Muscle of leg (tissue), 11 donors: Measurements from ENCODE around the gene CHST11. TPM values are rescaled to one million over a fixed set of nuclear protein-coding genes. Genes with fewer than 3 reads are reported as not detected.

Experiments used
- DNase-seq: peaks from one replicate; pipeline ENCODE4 v3.0.0; 2013
- H3K27ac ChIP-seq: one replicate; pipeline ENCODE4 v1.5.1; 2013; ENCODE audit warnings: mild to moderate bottlenecking, low read length, control low read depth
- H3K27me3 ChIP-seq: one replicate; pipeline ENCODE4 v1.6.1; 2013; ENCODE audit warnings: low read length; ENCODE audit not compliant: control insufficient read depth, insufficient read depth
- H3K36me3 ChIP-seq: one replicate; pipeline ENCODE4 v1.6.1; 2013; ENCODE audit warnings: low read length; ENCODE audit not compliant: control insufficient read depth, insufficient read depth
- H3K4me1 ChIP-seq: one replicate; pipeline ENCODE4 v1.6.1; 2013; ENCODE audit warnings: low read length; ENCODE audit not compliant: control insufficient read depth, insufficient read depth
- H3K4me3 ChIP-seq: one replicate; pipeline ENCODE4 v1.5.1; 2013; ENCODE audit warnings: low read length, control low read depth
- H3K9me3 ChIP-seq: replicated peaks from 2 replicates; pipeline ENCODE4 v1.6.1; 2013; ENCODE audit warnings: low read depth, low read length; ENCODE audit not compliant: control insufficient read depth
- WGBS: methylation state at CpG from one replicate; pipeline ENCODE4 v1.1.5; 2013; ENCODE audit warnings: missing lambda C conversion rate; ENCODE audit not compliant: insufficient coverage; 5-methylcytosine and 5-hydroxymethylcytosine counted together
- polyA plus RNA-seq, 8 donors: library from polyadenylated mRNA; unstranded; fragments of 120-200 nt; gene quantifications; one replicate each; pipeline versions ENCODE4 v1.2.1 to v1.2.3, GENCODE V29; 2013; ENCODE audit warnings: inconsistent platforms in 1 of 8, low replicate concordance in 1 of 8; ENCODE audit not compliant: insufficient read length in 8 of 8, insufficient read depth in 1 of 8
- total RNA-seq: library from RNA; stranded (reverse); fragments of 120-200 nt; gene quantifications from one replicate; pipeline ENCODE4 v1.2.4, GENCODE V29; 2013

CHST11 gene
- total and polyA plus RNA-seq, 9 donors, result 1.1 to 3.9 (median 2.3) TPM

- H3K27me3 ChIP-seq, result no peaks in the 10 kb centered on the region
- H3K4me1 ChIP-seq, result peaks cover 8% of the 10 kb centered on the region
- H3K4me3 ChIP-seq, result no peak overlapping the region
- no peak overlapping the region for H3K27ac ChIP-seq
- WGBS, result no CpG with 5 or more reads among the region's 1 CpG
- no peaks in the 10 kb centered on the region for H3K9me3 ChIP-seq
- DNase-seq, result peak; percentile 91
- no peaks in the 10 kb centered on the region for H3K36me3 ChIP-seq
These were observed 228.1 kb downstream of the CHST11 start for GRCh38 chr12:104684884-104685283.

- 20% methylated on average over 1 of the region's 2 CpGs for WGBS
- no peak for DNase-seq
- peaks cover 6% of the 10 kb centered on the region for H3K4me1 ChIP-seq
These were observed 228.6 kb downstream of the CHST11 start for GRCh38 chr12:104685366-104685765.

GRCh38 chr12:104686196-104686595 is 229.4 kb downstream of the CHST11 start:
- Histone ChIP-seq H3K36me3 (no peaks in the 10 kb centered on the region), H3K4me1 (peaks cover 6% of the 10 kb centered on the region), H3K9me3 (no peaks in the 10 kb centered on the region), H3K4me3 (no peak overlapping the region), H3K27ac (no peak overlapping the region), H3K27me3 (no peaks in the 10 kb centered on the region)
- peak; percentile 57 for DNase-seq
- WGBS, result 100% methylated on average over 1 of the region's 3 CpGs

More at GRCh38 chr12:104685366-104685765, 228.6 kb downstream of the CHST11 start:
- Histone ChIP-seq H3K27me3 (no peaks in the 10 kb centered on the region), H3K4me3 (no peak overlapping the region), H3K9me3 (no peaks in the 10 kb centered on the region), H3K36me3 (no peaks in the 10 kb centered on the region), H3K27ac (no peak overlapping the region)

- H3K36me3 ChIP-seq, result no peaks in the 10 kb centered on the region
- no peak overlapping the region for H3K4me3 ChIP-seq
- H3K9me3 ChIP-seq, result peaks cover under 1% of the 10 kb centered on the region
- no peaks in the 10 kb centered on the region for H3K27me3 ChIP-seq
- H3K4me1 ChIP-seq, result peaks cover 6% of the 10 kb centered on the region
- WGBS, result 88% methylated on average over 7 of the region's 11 CpGs
- DNase-seq, result no peak
- H3K27ac ChIP-seq, result no peak overlapping the region
These were observed 231.2 kb downstream of the CHST11 start for GRCh38 chr12:104687823-104688573.

GRCh38 chr12:104689635-104690034 is 232.9 kb downstream of the CHST11 start:
- 62% methylated on average over 2 of the region's 4 CpGs for WGBS
- no peaks in the 10 kb centered on the region for H3K36me3 ChIP-seq
- H3K9me3 ChIP-seq, result peaks cover 3% of the 10 kb centered on the region
- DNase-seq, result no peak
- H3K27ac ChIP-seq, result no peak overlapping the region
- H3K4me1 ChIP-seq, result peaks cover 6% of the 10 kb centered on the region
- no peaks in the 10 kb centered on the region for H3K27me3 ChIP-seq
- no peak overlapping the region for H3K4me3 ChIP-seq

GRCh38 chr12:104691721-104692556 is 235.2 kb downstream of the CHST11 start:
- H3K4me1 ChIP-seq, result peaks cover 7% of the 10 kb centered on the region

GRCh38 chr12:104692557-104693218 is 235.9 kb downstream of the CHST11 start:
- Histone ChIP-seq H3K4me1 (peaks cover 9% of the 10 kb centered on the region), H3K27ac (no peak overlapping the region), H3K36me3 (no peaks in the 10 kb centered on the region), H3K4me3 (no peak overlapping the region), H3K27me3 (no peaks in the 10 kb centered on the region), H3K9me3 (peaks cover 3% of the 10 kb centered on the region)
- 42% methylated on average over 2 of the region's 4 CpGs for WGBS
- no peak for DNase-seq

More at GRCh38 chr12:104691721-104692556, 235.2 kb downstream of the CHST11 start:
- WGBS, result 80% methylated on average over 15 of the region's 19 CpGs
- Histone ChIP-seq H3K36me3 (no peaks in the 10 kb centered on the region), H3K27ac (no peak overlapping the region), H3K9me3 (peaks cover 3% of the 10 kb centered on the region), H3K4me3 (no peak overlapping the region), H3K27me3 (no peaks in the 10 kb centered on the region)
- no peak for DNase-seq

GRCh38 chr12:104693493-104693892 is 236.7 kb downstream of the CHST11 start:
- Histone ChIP-seq H3K4me1 (peaks cover 9% of the 10 kb centered on the region), H3K36me3 (no peaks in the 10 kb centered on the region), H3K27me3 (no peaks in the 10 kb centered on the region), H3K4me3 (no peak overlapping the region), H3K9me3 (peaks cover 3% of the 10 kb centered on the region), H3K27ac (no peak overlapping the region)
- DNase-seq, result no peak
- 100% methylated on average over 1 of the region's 3 CpGs for WGBS

- Histone ChIP-seq H3K4me1 (peaks cover 9% of the 10 kb centered on the region), H3K27me3 (no peaks in the 10 kb centered on the region), H3K36me3 (no peaks in the 10 kb centered on the region), H3K27ac (no peak overlapping the region), H3K4me3 (no peak overlapping the region), H3K9me3 (peaks cover 3% of the 10 kb centered on the region)
- WGBS, result no CpG with 5 or more reads among the region's 4 CpGs
- no peak for DNase-seq
These were observed 237.4 kb downstream of the CHST11 start for GRCh38 chr12:104694161-104694560.

GRCh38 chr12:104694711-104695110 is 238.0 kb downstream of the CHST11 start:
- H3K27me3 ChIP-seq, result no peaks in the 10 kb centered on the region
- no peaks in the 10 kb centered on the region for H3K36me3 ChIP-seq
- no peak for DNase-seq
- WGBS, result 50% methylated on average over 7 of the region's 7 CpGs
- H3K27ac ChIP-seq, result no peak overlapping the region
- no peak overlapping the region for H3K4me3 ChIP-seq
- H3K9me3 ChIP-seq, result peaks cover 3% of the 10 kb centered on the region
- peaks cover 9% of the 10 kb centered on the region for H3K4me1 ChIP-seq
